OCI-LY3 (cell line): ENCODE results near the gene KRT81.

ENCODE experiments used
- H2AFZ ChIP-seq: fragments of 200-600, 300-600 bp; shearing (Covaris generic); 2 replicates; pipeline ENCODE4 v1.6.0; 2014; ENCODE audit warnings: antibody characterized with exemption, low read depth, low read length
- H3K27ac ChIP-seq: fragments of 200-600, 300-600 bp; sonication (generic); 2 replicates; pipeline ENCODE4 v1.5.1; 2014; ENCODE audit warnings: mild to moderate bottlenecking, low read length, moderate library complexity, mixed read lengths
- H3K27me3 ChIP-seq: fragments of 200-600, 300-600 bp; sonication (generic); 2 replicates; pipeline ENCODE4 v1.6.1; 2014; ENCODE audit warnings: low read depth, low read length, mixed read lengths
- H3K36me3 ChIP-seq: fragments of 200-600, 300-600 bp; sonication (generic); replicated peaks from 2 replicates; pipeline ENCODE3; 2014; ENCODE audit warnings: low read depth, low read length, mixed read lengths
- H3K4me1 ChIP-seq: fragments of 300-600, 200-600 bp; sonication (generic); 2 replicates; pipeline ENCODE4 v1.6.1; 2014; ENCODE audit warnings: low read length, mixed read lengths
- H3K4me2 ChIP-seq: fragments of 200-600, 300-600 bp; sonication (generic); 2 replicates; pipeline ENCODE4 v1.6.1; 2014; ENCODE audit warnings: low read length, mixed read lengths
- H3K4me3 ChIP-seq: fragments of 300-600, 200-600 bp; sonication (generic); 2 replicates; pipeline ENCODE4 v1.5.1; 2014; ENCODE audit warnings: antibody characterized with exemption, mild to moderate bottlenecking, low read length, moderate library complexity
- H3K79me2 ChIP-seq: fragments of 300-600, 200-600 bp; shearing (Covaris generic); 2 replicates; pipeline ENCODE4 v1.6.1; 2014; ENCODE audit warnings: mild to moderate bottlenecking, low read length, mixed read lengths
- H3K9ac ChIP-seq: fragments of 300-600, 200-600 bp; shearing (Covaris generic); 2 replicates; pipeline ENCODE4 v1.6.0; 2014; ENCODE audit warnings: mild to moderate bottlenecking, low read length, moderate library complexity
- H3K9me3 ChIP-seq: fragments of 200-600, 300-600 bp; shearing (Covaris generic); 2 replicates; pipeline ENCODE4 v1.6.1; 2014; ENCODE audit warnings: low read length, mixed read lengths; ENCODE audit not compliant: insufficient read depth
- H4K20me1 ChIP-seq: fragments of 200-600, 300-600 bp; sonication (generic); 2 replicates; pipeline ENCODE4 v1.6.1; 2016; ENCODE audit warnings: low read length, mixed read lengths; ENCODE audit not compliant: insufficient read depth
- EZH2phosphoT487 ChIP-seq: fragments of 200-600 bp; shearing (Covaris generic); IDR thresholded peaks from 2 replicates; pipeline ENCODE4 v1.6.1; 2018; ENCODE audit warnings: antibody characterized with exemption, mixed run types, low read depth
- TF ChIP-seq, protein P1 (sequence below): fragments of 200-600, 300-600 bp; sonication (generic); IDR thresholded peaks from 2 replicates; pipeline ENCODE4 v1.5.1; 2014; ENCODE audit warnings: antibody characterized with exemption, low read length, low read depth

KRT81 gene

GRCh38 chr12:52310622-52311284 is 19.4 kb upstream of the KRT81 start:
- H3K27me3 ChIP-seq, result peaks cover 40% of the 10 kb centered on the region
- TF ChIP-seq EZH2phosphoT487, result no peak
- TF ChIP-seq, protein P1, sequence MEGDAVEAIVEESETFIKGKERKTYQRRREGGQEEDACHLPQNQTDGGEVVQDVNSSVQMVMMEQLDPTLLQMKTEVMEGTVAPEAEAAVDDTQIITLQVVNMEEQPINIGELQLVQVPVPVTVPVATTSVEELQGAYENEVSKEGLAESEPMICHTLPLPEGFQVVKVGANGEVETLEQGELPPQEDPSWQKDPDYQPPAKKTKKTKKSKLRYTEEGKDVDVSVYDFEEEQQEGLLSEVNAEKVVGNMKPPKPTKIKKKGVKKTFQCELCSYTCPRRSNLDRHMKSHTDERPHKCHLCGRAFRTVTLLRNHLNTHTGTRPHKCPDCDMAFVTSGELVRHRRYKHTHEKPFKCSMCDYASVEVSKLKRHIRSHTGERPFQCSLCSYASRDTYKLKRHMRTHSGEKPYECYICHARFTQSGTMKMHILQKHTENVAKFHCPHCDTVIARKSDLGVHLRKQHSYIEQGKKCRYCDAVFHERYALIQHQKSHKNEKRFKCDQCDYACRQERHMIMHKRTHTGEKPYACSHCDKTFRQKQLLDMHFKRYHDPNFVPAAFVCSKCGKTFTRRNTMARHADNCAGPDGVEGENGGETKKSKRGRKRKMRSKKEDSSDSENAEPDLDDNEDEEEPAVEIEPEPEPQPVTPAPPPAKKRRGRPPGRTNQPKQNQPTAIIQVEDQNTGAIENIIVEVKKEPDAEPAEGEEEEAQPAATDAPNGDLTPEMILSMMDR, result no peak

GRCh38 chr12:52308806-52309425 is 17.6 kb upstream of the KRT81 start:
- Histone ChIP-seq H3K4me3 (no peak overlapping the region), H3K9me3 (no peaks in the 10 kb centered on the region), H3K9ac (no peak overlapping the region), H3K27me3 (peaks cover 35% of the 10 kb centered on the region), H3K4me2 (no peak overlapping the region), H2AFZ (no peak overlapping the region), H4K20me1 (no peaks in the 10 kb centered on the region), H3K27ac (no peak overlapping the region), H3K79me2 (no peaks in the 10 kb centered on the region), H3K4me1 (no peaks in the 10 kb centered on the region), H3K36me3 (no peaks in the 10 kb centered on the region)
- TF ChIP-seq EZH2phosphoT487, result no peak

More at GRCh38 chr12:52310622-52311284, 19.4 kb upstream of the KRT81 start:
- Histone ChIP-seq H3K4me1 (no peaks in the 10 kb centered on the region), H3K4me2 (no peak overlapping the region), H3K36me3 (no peaks in the 10 kb centered on the region), H3K27ac (no peak overlapping the region), H3K4me3 (no peak overlapping the region), H3K9me3 (no peaks in the 10 kb centered on the region), H4K20me1 (no peaks in the 10 kb centered on the region), H3K9ac (no peak overlapping the region), H3K79me2 (no peaks in the 10 kb centered on the region), H2AFZ (no peak overlapping the region)

DNA sequence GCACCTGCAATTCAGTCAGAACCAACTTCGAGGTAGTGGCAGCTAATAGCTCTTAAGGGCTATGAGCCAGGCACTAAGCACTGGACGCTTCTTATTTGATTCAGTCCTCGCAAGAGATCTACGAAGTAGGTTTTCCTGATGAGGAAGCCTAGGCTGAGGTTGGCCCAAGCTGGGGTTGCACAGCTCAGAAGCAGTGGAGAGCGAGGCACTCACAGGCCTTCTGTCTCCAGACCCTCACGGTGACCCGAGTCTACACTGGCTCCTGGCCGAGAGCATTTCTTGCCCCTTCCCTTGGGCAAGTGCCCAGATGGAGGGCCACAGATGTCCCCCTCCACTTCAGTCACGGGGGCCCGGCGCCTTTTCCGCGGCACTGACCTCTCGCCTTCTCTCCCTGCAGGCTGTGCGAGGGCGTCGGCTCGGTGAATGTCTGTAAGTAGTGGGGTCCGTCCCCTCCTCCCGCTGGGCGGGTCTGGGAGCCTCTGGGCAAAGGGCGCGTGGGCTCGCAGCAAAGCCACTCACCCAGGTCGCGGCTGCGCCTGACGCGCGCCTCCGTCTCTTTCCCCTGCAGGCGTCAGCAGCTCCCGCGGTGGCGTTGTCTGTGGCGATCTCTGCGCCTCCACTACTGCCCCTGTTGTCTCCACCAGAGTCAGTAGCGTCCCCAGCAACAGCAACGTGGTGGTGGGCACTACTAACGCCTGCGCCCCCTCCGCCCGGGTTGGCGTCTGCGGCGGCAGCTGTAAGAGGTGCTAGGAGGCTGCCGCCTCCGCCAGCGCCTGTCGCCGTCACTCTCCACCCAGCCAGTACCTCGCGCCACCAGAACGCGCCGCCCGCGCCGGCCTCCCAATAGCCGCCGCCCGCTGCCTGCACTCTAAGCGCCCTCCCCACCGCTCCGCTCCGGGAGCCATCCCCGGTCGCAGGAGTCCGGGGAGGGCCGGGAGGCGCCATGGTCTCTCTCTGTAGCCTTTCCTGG is 16.8 kb upstream of the KRT81 start:
- Histone ChIP-seq H3K27me3 (peaks cover 27% of the 10 kb centered on the region), H3K27ac (no peak overlapping the region), H3K4me1 (no peaks in the 10 kb centered on the region), H3K4me3 (no peak overlapping the region), H3K9me3 (no peaks in the 10 kb centered on the region), H3K4me2 (no peak overlapping the region), H2AFZ (no peak overlapping the region), H3K9ac (no peak overlapping the region), H3K36me3 (no peaks in the 10 kb centered on the region), H3K79me2 (no peaks in the 10 kb centered on the region), H4K20me1 (no peaks in the 10 kb centered on the region)
- no peak for TF ChIP-seq EZH2phosphoT487
- TF ChIP-seq, protein P1, result no peak

DNA sequence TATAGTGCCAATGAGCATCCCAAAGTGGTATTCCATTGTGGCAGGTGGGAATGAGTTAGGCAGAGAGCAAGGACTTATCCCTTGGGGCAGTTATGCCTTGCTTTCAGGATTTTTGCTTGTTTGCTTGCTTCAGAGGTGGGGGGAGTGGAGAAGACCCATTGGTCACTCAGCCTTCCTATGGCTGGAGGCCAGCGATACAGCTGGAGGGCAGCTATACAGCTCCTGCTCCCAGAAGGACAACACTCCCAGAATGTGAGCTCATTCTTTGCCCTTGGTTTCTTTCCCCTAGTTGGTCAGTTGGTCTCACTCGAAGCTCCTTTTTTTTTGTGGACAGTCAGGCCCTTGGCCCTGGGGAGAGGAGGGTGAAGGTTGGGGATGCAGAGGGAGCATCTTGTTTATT is 15.4 kb upstream of the KRT81 start:
- H3K9ac ChIP-seq, result no peak overlapping the region
- H2AFZ ChIP-seq, result no peak overlapping the region
- no peak overlapping the region for H3K4me2 ChIP-seq
- no peaks in the 10 kb centered on the region for H3K9me3 ChIP-seq
- H4K20me1 ChIP-seq, result no peaks in the 10 kb centered on the region
- H3K27ac ChIP-seq, result no peak overlapping the region
- no peak overlapping the region for H3K4me3 ChIP-seq
- peaks cover 13% of the 10 kb centered on the region for H3K27me3 ChIP-seq
- TF ChIP-seq, protein P1, result no peak
- no peak for TF ChIP-seq EZH2phosphoT487
- no peaks in the 10 kb centered on the region for H3K36me3 ChIP-seq
- no peaks in the 10 kb centered on the region for H3K4me1 ChIP-seq
- no peaks in the 10 kb centered on the region for H3K79me2 ChIP-seq
